GM21619 (cell line): Measurements from ENCODE around the gene MRPS9.
A peak's percentile ranks its signal among the peaks of the same experiment; 100 is the strongest.

Experiments used
- ATAC-seq: cut with Tn5 transposase; IDR thresholded peaks from one replicate; pipeline ENCODE4 v1.9.1; 2021; ENCODE audit not compliant: unreplicated experiment

Gene MRPS9

DNA sequence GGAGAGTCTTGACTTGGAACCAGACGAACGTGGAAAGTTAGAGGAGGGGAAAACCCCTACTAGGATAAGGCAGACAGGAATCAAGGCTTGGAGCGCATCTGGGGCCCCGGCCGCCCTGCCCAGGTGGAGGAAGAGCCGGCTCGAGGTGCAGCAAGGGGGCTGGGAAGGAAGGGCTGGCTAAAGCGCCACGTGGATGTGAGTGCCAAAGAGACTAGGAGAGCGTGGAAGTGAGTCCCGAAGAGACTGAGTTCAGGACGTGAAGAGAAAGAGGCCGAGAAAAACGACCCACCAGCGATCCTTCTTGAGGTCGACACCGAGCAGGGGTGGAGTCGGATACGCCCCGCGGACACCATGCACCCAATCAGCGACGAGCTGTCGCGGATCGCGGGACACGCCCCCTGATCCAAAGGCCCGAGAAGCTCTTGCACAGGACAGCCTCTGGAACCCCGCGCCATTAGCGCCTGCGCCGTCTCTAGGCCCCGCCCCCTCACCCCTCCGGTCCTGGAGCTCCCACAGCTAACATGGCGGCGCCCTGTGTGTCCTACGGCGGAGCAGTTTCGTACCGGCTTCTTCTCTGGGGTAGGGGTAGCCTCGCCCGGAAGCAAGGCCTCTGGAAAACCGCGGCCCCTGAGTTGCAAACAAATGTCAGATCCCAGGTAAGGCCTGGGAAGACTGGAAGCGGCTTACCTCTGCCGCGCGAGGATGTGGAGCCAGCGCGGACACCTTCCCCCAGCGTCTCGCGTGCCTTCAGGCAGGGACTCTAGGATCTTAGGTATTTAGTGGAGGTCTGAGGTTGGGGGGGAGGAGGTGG lies at the start of gene MRPS9:
TSS of gene MRPS9 (plus strand) at position 498 of the 811 bp plus-strand sequence. CDS start at position 522, 24 bp downstream.
- ATAC-seq = peak; percentile 99

DNA sequence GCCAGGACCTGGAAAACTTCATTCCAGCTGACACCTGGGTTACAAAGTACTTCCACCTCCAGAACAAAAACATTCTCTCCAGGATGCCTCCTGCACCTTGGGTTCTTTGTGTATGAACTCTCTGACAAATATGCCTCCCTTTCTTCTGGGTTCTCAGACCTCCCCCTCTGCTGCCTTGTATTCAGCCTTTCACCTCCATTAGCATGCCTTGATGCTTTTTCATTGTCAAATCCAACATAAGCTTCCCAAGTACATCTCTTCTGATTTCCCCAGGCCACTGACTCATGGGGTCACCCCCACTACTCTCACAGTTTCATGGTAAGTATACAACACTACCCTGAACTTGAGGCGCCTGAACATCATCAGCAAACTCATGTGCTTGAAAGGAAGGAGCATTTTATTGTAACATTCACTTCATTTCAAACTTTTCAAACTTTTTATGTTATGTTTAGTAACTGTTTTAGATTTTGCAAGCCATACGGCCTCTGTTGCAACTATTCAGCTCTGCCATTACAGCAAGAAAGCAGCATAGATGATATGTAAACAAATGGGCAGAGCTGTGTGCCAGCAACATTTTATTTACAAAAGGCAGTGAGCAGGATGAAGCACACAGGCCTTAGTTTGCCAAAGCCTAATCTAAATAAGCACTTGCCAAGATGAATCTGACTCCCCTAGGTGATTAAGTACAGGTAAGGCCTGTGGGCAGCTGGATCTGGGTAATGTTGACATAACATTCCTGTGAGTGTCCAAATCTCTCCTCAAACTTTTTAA lies 32.5 kb upstream of the MRPS9 start:
- ATAC-seq = no peak

DNA sequence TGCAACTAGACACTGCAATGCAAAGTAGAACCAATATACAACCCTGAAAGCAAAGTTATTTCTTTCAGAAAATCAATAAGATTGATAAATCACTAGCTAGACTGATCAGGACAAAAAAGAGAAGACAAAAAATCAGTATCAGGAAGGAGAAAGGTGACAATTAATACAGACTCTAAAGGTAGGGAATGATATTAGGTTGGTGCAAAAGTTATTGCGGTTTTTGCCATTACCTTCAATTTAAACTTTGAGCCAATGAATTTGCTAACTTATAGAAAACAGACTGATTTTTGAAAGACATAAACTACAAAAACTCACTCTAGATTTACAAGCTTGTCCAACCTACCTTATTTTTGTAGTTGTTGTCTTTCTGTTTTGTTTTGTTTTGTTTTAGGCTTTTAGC lies 30.5 kb upstream of the MRPS9 start:
- no peak for ATAC-seq

DNA sequence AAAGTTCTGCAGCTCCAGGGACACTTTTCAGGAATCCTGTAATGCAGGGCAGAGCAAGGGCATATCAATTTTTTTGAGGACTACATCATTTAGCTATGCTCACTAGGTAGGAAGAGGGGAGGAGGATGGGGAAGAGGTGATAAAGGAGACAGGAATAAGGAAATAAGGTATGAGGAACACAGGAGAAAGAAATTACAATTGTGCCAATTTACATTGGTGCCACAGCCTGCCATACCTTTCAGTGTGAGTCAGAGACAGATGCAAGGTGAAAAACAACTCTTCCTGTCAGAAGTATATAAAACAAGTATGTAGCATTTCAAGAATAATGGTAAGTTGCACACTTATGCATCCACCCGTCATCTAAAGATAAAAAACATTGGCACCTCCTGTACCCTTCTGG lies 5.4 kb upstream of the MRPS9 start:
- ATAC-seq = no peak

DNA sequence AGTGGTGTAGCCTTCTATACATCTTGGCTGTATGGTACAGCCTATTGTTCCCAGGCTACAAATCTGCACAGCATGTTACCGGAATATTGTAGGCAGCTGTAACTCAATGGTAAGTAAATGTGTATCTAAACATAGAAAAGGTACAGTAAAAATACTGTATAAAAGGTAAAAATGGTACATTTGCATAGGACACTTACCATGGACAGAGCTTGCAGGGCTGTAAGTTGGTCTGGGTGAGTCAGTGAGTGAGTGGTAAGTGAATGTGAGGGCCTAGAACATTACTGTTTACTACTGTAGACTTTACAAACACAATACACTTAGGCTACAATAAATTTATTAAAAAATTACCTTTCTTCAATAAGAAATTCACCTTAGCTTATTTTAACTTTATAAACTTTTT lies 3.7 kb upstream of the MRPS9 start:
- no peak for ATAC-seq

DNA sequence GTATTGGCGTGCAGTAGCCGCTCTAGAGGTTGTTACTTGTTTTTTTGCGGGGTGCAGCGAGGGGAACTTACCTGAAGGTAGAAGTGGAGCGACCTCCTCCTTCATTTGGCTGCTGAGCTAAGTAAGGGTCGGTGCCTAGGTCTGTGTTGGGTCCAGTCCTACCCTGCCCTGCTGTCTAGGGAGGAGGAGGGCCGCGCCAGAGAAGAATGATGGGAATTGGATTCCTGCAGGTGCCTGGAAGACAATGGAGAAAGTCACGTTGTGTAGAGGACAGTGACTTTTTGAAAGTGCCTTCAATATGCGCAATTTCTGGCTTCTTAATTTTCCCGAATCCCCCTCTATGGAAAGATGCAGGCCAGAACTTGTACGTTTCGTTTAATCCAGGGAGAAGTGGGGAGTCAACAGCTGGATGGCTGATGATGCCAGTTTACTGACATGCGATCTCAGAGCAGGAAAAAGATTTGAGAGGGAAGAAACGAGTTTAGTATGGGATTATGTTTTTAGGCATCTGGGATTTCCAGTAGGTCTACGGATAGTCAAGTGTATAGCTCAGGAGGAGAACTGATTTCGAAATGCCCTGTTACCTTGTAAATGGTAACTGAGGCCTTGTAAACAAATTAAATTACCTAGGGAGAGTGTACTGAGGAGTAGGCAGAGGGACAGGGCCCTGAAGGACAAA lies 653 bp downstream of the MRPS9 start:
- ATAC-seq = no peak

DNA sequence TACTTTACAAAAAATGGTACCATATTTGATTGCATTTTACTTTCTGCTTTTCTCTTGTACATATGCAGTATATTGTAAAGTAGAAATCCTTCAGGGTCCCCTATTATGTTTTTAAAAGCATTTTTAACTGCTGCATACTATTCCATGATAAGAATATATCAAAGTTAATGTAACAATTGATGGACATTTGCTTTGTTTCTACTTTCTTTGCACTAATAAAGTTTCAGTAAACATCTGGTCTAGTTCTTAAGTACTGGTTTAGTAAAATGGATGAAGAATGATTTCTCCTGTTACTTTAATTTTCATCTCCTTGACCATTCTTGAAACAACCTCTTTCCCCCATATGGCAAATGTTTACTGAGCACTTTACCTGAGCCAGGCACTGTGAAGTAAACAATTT lies 1.7 kb downstream of the MRPS9 start:
- ATAC-seq = no peak

DNA sequence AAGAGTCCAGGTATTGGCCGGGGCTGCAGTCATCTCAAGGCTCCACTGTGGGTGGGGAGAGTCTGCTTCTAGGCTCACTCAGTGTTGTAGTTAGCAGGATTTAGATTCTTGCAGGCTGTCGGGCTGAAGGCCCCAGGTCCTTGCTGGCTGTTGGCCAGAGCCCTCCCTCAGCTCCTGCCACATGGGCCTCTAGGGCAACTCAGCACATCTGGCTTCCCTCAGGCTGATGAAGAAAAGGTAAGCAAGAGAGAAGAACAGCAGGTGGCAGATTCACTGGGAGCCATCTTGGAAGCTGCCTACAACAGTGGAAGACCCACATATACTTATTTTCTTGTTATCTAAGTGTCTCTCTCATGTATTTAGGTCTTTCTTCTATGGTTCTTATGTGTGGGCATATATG lies 4.3 kb downstream of the MRPS9 start:
- no peak for ATAC-seq

DNA sequence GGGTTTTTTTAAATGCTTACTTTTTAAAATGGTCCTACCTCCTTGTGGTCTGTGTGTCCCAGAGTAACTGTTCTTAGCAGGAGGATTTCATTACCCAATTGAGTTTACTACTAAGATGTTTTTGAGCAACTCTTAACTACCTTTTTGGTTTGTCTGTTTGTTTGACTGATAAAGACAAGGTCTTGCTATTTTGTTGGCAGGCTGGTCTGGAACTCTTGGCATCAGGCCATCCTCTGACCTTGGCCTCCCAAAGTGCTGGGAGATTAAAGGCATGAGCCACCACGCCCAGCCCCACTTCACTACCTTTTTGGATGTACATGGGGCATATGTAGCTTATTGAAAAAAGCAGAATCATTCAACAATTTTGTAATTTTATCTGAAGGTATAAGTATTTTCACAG lies 14.9 kb downstream of the MRPS9 start:
- ATAC-seq = no peak

DNA sequence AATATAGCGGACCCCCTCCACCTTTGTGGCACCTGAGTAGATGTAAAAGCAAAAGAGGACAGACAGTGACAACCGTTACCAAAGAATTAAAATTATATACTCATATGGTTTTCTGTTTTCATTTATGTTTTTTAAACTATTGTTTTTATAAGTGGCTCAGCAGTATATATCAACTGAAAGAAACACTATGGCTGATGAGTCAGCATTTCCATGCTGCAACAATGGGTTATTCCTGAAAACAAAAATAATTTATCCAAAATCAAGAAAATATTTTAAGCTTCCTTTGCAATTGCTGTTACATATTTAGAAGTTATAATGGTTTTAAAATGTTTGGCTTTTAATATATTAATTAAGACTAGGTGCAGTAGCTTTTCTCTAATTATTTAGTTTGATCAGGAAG lies 17.7 kb downstream of the MRPS9 start:
- ATAC-seq = no peak

DNA sequence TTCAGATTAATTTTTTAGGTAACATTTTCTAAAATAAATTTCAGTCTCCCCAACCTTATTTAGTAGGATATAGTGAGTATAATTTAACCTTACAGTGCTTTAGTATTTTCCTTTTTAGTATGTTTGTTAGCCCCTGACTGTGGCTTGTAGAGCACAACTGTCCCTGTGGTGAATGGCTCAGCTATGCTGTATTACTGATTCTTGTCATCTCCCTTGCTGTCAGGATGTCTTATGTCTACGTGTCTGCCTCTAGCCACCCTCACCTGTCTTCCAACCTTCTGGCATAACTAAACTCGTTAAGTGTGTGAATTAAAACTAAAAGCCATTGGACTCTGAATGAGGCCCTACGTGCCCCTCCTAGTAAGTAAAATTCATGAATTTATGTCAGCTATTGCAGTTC lies 18.4 kb downstream of the MRPS9 start:
- ATAC-seq = no peak

DNA sequence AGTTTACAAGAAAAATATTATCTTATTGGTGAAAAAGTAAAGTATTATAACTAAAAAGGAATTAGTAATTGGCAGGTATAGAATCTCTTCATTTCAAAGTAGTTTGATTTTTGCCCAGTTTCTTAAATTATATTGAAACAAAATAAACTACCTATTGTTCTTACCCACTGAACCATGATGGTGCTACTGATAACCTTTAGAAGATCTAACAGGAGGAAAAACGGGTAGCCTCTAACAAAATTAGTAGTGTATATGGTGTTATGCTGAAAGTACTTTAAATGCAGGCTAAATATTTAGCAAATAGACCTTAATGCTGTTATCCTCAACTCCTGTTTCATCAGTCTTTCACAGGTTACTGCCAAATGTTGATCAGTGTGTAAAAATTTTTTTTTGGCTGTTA lies 19.1 kb downstream of the MRPS9 start:
- no peak for ATAC-seq

DNA sequence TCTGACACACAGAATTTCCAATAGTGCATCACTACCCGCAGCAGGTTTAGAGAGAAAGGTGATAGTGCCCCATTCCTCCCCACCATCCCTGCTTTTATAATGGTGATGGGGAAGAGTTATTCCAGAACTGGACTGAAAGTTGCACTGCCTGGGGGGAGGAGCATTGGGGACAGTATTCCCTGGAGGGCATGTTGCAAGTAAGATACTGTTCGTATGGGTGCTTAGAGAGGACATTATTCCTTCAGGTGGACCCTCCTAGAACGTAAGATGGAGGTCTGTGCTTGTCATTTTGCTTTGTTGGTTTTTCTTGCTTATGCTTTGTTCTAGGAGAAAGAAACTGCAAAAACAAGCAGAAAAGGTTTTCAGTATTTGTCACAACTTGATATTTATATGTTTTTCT lies 23.7 kb downstream of the MRPS9 start:
- no peak for ATAC-seq

DNA sequence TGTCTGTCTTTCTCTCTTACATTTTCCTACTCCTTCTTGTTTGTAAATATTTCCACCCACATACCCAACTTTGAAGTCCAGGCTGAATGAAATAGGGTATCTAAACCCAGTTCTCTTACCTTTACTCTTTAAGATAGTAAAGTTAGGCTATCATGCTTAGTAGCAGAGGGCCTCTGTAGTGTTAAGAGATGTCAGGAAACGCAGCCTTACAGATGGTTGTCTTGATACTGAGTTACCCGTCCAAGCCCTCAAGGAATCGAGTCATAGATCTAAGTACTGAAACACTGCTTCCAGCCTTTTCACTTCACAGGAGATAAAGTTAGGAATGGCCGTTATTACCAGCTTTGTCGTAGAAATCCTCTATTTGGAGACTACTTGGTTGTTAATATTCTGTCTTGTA lies 24.3 kb downstream of the MRPS9 start:
- ATAC-seq = no peak

DNA sequence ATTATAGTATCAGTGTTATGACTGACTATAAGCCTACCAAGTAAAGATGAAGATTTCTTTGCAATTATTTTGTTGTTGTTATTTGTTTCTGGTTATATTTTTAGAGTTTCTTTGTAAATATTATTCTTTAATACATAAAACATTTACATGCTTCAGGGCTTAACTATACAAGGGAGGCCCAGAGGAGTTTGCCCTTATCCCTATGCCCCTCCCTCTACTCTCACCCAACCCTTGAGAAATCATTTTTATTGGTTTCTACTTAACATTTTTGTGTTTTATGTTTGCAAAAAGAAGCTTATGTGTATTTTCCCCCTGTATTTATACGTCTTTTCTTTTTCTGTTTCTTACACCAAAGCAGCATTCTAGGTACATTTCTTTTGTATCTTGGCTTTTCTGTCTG lies 30.5 kb downstream of the MRPS9 start:
- ATAC-seq = no peak

DNA sequence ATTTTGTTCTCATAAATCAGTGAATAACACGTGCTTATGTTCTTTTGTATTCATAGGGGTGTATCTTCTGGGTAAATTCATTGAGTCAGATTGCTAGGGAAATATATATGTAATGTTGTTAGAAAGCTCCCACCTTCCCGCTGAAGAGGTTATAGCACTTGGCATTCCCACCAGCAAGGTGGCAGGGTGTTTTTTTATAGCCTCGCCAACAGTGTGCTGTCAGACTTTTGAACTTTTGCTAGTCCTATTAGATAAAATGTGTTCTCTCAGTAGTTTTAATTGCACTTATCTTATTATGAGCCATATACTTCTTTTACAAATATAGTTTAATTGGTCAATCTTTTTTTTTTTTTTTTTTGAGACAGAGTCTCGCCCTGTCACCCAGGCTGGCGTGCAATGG lies 31.0 kb downstream of the MRPS9 start:
- ATAC-seq = no peak

DNA sequence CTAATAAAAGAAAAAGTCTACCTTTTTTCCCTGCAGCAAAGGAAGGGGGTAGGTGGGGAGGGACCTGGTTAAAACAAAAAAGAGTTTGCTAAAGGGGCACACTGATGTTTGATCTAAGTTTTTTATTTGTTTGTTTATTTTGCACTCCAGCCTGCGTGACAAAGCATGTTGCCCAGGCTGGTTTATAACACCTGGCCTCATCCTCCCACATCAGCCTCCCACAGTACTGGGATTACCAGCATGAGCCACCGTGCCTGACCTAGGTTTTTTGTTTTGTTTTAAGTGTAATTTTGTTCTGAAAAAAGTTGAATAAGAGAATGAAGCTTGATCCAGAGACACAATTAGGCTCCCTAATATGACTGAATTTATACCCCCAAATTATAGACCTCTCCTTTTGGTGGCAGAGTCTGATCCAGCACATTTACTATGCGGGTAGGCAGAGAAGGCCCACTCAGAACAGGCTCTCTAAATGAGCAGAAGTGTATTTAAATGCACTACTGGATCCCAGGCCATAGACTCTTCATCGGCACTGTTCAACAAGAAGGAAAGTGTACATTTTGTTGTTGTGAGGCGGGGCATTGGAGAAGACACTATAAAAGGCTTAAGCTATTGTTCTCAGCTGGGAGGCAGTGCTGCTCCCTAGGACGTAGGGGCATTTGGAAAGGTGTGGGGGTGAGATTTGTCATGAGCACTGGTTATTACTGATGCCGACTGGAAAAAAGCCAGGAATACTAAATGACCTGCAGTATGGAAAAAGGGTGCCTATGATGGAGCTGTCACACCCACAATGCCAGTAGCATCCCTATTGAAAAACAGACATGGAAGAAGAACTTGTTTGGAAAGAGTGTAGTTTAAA lies 32.4 kb downstream of the MRPS9 start:
- no peak for ATAC-seq

DNA sequence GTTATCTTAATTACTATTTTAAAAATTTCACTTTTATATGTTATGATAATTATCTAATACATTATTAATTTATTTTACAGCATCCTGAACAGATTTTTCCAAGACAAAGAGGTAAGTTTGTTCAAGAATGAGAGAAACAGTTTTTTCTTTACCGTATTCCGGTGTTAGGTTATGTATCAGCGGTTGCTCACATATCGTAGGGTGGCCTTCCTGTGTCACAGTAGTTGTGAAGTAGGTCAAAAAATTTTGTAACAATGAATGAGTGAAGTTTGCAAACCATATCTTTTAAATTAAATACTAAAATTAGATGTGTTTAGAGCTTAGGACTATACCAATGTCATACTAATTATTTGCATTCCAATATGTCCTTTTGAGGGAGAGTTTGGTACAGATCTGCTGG lies 33.5 kb downstream of the MRPS9 start:
- ATAC-seq = no peak

DNA sequence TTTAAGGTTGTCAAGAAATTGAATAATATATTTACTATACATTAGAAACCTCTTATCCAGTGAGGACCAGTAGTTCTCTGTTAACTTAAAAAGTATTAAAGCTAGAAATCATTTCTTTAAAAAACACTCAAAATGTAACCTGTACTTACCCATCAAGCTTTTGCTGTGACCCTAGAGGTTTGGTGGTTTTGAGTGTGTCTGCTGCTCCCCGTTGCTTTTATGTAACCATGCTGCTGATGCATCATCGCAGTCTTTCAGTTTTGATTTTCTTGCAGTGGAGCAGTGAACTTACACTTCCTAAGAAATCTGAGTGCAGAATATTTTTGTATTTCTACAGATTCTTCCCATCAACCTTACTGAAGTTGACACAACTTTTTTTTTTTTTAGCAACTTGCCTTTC lies 34.2 kb downstream of the MRPS9 start:
- ATAC-seq = peak; percentile 92

DNA sequence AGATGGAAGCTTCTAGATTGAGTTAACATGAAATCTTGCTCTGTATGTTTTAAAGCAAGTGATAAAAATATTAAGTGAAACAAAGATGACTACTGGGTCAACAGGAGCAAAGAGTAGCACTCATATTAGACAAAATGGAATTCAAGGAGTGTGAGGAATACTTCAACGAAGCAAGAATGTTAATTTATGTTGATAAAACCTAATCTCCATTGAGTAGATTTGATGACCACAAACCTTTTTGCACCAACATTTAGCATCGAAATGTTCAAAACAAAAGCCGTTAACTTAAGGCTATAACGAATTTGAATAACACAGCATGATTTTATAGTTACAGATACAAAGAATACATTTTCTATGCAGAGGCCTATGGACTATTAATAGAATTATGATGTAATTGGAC lies 35.7 kb downstream of the MRPS9 start:
- ATAC-seq = no peak

DNA sequence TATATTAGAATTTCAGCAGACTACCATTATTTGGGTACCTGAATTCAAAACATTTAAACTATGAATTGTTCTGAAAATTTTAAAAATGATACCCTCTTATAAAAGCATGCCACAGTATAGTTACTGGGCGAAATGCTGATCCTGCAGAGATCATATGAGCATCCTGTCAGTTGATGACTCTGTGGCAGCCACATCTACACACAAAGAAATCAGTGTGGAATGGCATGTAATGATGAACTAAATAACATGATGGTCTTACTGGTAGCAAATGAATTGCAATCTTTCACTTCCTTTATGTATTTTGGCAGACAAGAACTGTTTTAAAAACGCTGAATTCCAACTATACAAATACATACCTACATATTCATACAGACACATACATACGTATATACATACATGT lies 38.3 kb downstream of the MRPS9 start:
- no peak for ATAC-seq
